Omental fat pad (tissue), 4 donors: ENCODE data around the gene KPNA5. TPM values are rescaled to one million over a fixed set of nuclear protein-coding genes. Genes with fewer than 3 reads are reported as not detected.

Experiments used
- ATAC-seq: fragments of 150-250 bp; one replicate; pipeline ENCODE4 v1.9.1; 2016; ENCODE audit warnings: mild to moderate bottlenecking, moderate library complexity; ENCODE audit not compliant: low FRiP score
- DNase-seq: peaks from one replicate; pipeline ENCODE4 v3.0.0-alpha.2; 2019; ENCODE audit warnings: low spot score
- CTCF ChIP-seq, 3 donors: fragments of 450-650 bp; IDR thresholded peaks; one replicate each; pipeline ENCODE4 v1.5.1; 2016 to 2017; ENCODE audit warnings: antibody characterized with exemption in 3 of 3, mild to moderate bottlenecking in 3 of 3, moderate library complexity in 2 of 3
- total RNA-seq, 4 donors: library from RNA; depleted of rRNA; stranded (reverse); fragments of >200 nt; gene quantifications; one replicate each; pipeline ENCODE4 v1.1.0, GENCODE V29; 2016

KPNA5 gene
- total RNA-seq, 4 donors from 2014 or later, result 5.8 to 9.8 (median 8.5) TPM

DNA sequence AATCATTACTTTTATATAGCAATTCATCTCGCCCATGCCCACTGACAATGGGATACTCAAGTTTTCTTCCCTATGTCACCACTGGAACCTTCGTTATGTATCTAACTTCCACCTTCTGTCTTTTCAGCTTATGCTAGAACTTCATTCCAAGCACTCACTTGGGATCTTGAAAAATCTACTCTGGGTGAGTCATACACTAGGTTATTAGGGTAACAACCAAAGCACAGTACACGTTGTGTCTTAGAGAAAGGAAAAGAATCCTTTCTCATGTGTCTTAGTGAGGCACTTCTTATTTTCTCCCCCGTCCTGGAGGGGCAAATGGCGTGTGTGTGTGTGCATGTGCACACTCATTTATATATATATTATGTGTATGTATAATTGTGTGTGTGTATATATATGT lies 102.8 kb downstream of the KPNA5 start:
- DNase-seq, result no peak
- TF ChIP-seq CTCF (IDR thresholded peaks at IDR 0.05), result no peak
- ATAC-seq, result no peak

Other genes starting within 250 kb of the KPNA5 start
- gene CALHM6, start 219.8 kb upstream of the KPNA5 start, total RNA-seq, result 1 to 10 TPM; 1.6 to 9.5 (median 5.3) TPM
- gene CALHM5, start 169.6 kb upstream of the KPNA5 start, total RNA-seq, result 1 to 10 TPM in 3 of 4 donors, under 1 TPM in 1; 0.48 to 6.0 (median 1.4) TPM
- under 1 TPM in 1 of 4 donors, not detected in 3; 0.63 TPM for gene TRAPPC3L, start 135.5 kb upstream of the KPNA5 start, total RNA-seq
- not detected for gene CALHM4, start 127.5 kb upstream of the KPNA5 start, total RNA-seq
- gene RWDD1, start 109.7 kb upstream of the KPNA5 start, total RNA-seq, result 10 to 100 TPM; 28.2 to 44.7 (median 40.2) TPM
- gene RSPH4A, start 64.7 kb upstream of the KPNA5 start, total RNA-seq, result 1 to 10 TPM in 1 of 4 donors, under 1 TPM in 2, not detected in 1; 0.47 to 2.0 (median 0.84) TPM
- gene ZUP1, start 12.4 kb upstream of the KPNA5 start, total RNA-seq, result 10 to 100 TPM in 2 of 4 donors, 1 to 10 TPM in 2; 6.2 to 12.5 (median 9.2) TPM
- 10 to 100 TPM in 1 of 4 donors, 1 to 10 TPM in 3; 6.9 to 44.0 (median 8.9) TPM for gene FAM162B, start 84.5 kb downstream of the KPNA5 start, total RNA-seq
- gene GPRC6A, start 147.9 kb downstream of the KPNA5 start, total RNA-seq, result not detected
- gene RFX6, start 196.0 kb downstream of the KPNA5 start, total RNA-seq, result not detected